HL-60 (cell line): Measurements from ENCODE around the gene DHRS12.

Experiments used
- DNase-seq, 2 experiments: peaks; one replicate each; pipeline ENCODE4 v3.0.0-alpha.2; 2010 to 2020; ENCODE audit warnings: low read depth in 1 of 2, low spot score in 1 of 2
- H3K27ac ChIP-seq: fragments of 250-450 bp; sonication (Bioruptor Pico); replicated peaks from 2 replicates; pipeline ENCODE4 v1.5.1; 2020; ENCODE audit warnings: mild to moderate bottlenecking, moderate library complexity
- H3K27me3 ChIP-seq: fragments of 250-450 bp; sonication (Bioruptor Pico); 2 replicates; pipeline ENCODE4 v1.5.1; 2021; ENCODE audit warnings: mild to moderate bottlenecking, moderate library complexity; ENCODE audit not compliant: insufficient read depth, poor library complexity, severe bottlenecking
- H3K4me3 ChIP-seq: replicated peaks from 2 replicates; pipeline ENCODE4 v1.5.1; 2011; ENCODE audit warnings: mild to moderate bottlenecking, control low read depth, low read length; ENCODE audit not compliant: insufficient read depth
- GABPA ChIP-seq: IDR thresholded peaks from 2 replicates; pipeline ENCODE4 v1.6.1; 2012; ENCODE audit warnings: low read depth
- POLR2AphosphoS5 ChIP-seq: IDR thresholded peaks from 2 replicates; pipeline ENCODE4 v1.6.1; 2012; ENCODE audit warnings: low read depth
- SPI1 ChIP-seq: IDR thresholded peaks from 2 replicates; pipeline ENCODE4 v1.6.1; 2012; ENCODE audit warnings: low read depth, mild to moderate bottlenecking, borderline replicate concordance
- TF ChIP-seq, protein P1 (sequence below): IDR thresholded peaks from 2 replicates; pipeline ENCODE4 v1.6.1; 2012; ENCODE audit warnings: low read depth; ENCODE audit not compliant: insufficient replicate concordance
- TF ChIP-seq, protein P2 (sequence below): IDR thresholded peaks from one replicate; pipeline ENCODE4 v1.5.1; 2011; ENCODE audit warnings: low read length, control low read depth, inconsistent platforms; ENCODE audit not compliant: insufficient read depth

Gene DHRS12

DNA sequence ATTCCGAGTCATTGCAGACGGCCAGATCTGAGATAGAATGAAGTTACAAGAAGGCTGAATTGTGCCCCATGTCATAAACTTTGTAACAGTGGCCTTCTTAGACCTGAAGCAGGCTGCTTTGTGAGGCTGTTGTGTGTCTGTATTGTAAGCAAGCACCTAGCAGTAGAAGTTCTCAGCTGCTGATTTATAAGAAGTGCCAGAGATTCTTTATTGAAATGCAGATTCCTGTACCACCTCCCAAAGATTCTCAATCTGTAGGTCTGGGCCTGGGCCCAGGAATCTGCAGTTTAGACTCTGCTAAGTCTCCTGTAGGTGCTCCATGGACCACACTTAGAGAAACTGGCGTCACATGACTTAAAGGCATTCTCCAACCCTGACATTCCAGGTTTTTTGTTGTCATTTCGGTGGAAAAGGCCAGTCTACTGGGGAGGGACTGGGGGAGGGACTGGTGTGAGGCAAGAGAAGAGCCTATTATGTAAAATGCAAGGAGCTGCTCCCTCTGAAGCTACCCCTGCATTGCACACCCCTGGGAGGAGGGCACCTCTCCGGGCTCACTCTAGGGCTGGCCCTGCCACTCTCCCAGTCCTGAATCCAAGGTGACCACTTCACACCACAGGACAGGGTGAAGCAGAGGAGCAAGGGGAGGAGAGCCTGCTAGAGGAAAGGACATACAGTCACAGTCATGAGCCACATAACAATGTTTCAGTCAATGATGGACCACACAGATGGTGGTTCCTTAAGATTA lies 41.8 kb upstream of the DHRS12 start:
- DNase-seq, result no peak
- H3K27ac ChIP-seq, result no peak overlapping the region
- no peak overlapping the region for H3K4me3 ChIP-seq
- H3K27me3 ChIP-seq, result no peaks in the 10 kb centered on the region
- TF ChIP-seq, protein P1, sequence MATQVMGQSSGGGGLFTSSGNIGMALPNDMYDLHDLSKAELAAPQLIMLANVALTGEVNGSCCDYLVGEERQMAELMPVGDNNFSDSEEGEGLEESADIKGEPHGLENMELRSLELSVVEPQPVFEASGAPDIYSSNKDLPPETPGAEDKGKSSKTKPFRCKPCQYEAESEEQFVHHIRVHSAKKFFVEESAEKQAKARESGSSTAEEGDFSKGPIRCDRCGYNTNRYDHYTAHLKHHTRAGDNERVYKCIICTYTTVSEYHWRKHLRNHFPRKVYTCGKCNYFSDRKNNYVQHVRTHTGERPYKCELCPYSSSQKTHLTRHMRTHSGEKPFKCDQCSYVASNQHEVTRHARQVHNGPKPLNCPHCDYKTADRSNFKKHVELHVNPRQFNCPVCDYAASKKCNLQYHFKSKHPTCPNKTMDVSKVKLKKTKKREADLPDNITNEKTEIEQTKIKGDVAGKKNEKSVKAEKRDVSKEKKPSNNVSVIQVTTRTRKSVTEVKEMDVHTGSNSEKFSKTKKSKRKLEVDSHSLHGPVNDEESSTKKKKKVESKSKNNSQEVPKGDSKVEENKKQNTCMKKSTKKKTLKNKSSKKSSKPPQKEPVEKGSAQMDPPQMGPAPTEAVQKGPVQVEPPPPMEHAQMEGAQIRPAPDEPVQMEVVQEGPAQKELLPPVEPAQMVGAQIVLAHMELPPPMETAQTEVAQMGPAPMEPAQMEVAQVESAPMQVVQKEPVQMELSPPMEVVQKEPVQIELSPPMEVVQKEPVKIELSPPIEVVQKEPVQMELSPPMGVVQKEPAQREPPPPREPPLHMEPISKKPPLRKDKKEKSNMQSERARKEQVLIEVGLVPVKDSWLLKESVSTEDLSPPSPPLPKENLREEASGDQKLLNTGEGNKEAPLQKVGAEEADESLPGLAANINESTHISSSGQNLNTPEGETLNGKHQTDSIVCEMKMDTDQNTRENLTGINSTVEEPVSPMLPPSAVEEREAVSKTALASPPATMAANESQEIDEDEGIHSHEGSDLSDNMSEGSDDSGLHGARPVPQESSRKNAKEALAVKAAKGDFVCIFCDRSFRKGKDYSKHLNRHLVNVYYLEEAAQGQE, result no peak
- TF ChIP-seq POLR2AphosphoS5, result no peak
- no peak for TF ChIP-seq GABPA
- TF ChIP-seq, protein P2, sequence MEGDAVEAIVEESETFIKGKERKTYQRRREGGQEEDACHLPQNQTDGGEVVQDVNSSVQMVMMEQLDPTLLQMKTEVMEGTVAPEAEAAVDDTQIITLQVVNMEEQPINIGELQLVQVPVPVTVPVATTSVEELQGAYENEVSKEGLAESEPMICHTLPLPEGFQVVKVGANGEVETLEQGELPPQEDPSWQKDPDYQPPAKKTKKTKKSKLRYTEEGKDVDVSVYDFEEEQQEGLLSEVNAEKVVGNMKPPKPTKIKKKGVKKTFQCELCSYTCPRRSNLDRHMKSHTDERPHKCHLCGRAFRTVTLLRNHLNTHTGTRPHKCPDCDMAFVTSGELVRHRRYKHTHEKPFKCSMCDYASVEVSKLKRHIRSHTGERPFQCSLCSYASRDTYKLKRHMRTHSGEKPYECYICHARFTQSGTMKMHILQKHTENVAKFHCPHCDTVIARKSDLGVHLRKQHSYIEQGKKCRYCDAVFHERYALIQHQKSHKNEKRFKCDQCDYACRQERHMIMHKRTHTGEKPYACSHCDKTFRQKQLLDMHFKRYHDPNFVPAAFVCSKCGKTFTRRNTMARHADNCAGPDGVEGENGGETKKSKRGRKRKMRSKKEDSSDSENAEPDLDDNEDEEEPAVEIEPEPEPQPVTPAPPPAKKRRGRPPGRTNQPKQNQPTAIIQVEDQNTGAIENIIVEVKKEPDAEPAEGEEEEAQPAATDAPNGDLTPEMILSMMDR, result no peak
- no peak for TF ChIP-seq SPI1

DNA sequence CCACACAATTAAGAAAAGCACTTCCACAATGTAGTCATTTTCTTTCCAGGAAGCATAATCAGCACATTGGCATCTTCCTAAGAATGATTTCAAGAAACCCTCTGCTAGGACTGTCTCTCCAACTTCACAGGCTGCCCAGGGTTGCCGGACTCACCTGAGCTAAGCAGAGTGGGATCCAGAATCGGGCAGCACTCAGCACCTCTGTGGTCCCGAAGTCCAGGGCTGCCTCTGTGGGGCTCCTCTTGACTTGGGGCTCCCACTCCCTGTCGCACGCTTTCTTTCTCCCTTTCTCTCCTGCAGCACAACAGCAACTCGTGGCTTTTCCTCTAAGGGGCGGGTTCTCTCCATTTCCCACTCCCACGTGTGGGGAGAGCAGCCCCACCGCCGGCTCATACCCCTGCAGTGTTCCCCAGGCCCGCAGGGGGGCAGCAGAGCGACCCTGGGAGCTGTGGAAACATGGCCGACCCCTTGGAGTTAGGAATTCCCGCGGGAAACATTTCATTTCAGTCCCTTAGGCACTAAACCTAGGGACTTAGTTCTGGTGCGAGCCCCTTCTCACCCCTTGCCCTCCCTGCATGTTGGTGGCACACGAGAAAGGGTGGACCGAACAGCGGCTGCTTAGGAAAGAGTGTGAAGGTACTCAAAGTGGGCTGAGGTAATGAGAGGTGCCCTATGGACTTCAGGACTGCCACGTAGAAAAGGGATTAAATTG lies 41.1 kb upstream of the DHRS12 start, which contains the start of gene TMEM272:
TMEM272 (minus strand) TSS at position 316 of the 712 bp plus-strand sequence. CDS start 6,647 bp downstream, outside the sequence.
- no peaks in the 10 kb centered on the region for H3K27me3 ChIP-seq
- H3K27ac ChIP-seq, result no peak within 1 kb of the TSS
- TF ChIP-seq POLR2AphosphoS5, result no peak
- TF ChIP-seq, protein P2, result peak; percentile 36
- no peak within 1 kb of the TSS for H3K4me3 ChIP-seq
- peak in 1 of 2 experiments; percentile 56 for DNase-seq

DNA sequence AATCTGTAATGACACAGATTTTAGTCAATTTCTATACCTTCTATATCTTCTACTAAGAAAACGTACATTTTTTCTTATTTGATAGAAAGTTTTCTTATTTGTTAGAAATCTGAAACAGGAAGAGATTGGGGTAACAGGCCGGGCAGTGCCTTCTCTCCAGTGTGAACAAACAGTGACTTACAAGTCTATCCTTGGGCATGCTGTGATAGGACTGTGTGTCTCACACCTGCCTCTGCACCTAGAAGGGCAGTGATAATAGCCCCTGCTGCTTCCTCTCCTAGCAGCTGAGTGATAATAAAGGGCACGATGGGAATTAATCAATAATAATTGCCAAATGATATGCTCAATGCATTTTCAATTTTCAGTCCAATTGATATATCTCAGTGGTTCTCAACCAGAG lies 39.6 kb upstream of the DHRS12 start:
- Histone ChIP-seq H3K27me3 (no peaks in the 10 kb centered on the region), H3K4me3 (no peak overlapping the region), H3K27ac (no peak overlapping the region)
- no peak for TF ChIP-seq POLR2AphosphoS5
- TF ChIP-seq GABPA, result no peak
- TF ChIP-seq, protein P2, result no peak
- no peak for TF ChIP-seq SPI1
- TF ChIP-seq, protein P1, result no peak
- DNase-seq, result no peak

DNA sequence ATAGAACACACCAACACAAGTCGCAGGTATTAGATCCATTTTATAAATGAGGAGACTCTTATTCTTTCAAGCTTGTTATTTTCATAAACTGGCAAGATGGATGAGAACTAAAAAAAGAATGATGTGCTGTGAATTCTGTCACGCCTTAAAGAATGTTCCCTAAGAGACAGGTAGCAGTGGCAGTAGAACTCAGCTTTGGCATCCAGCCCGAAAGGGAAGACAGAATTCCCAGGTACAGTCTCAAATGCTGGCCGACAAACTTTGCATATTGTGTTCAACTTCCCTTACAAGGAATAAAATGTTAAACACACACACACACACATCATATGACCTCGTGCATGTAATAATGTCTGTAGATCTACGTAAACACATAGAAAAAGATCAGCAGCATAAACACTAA lies 37.8 kb upstream of the DHRS12 start:
- TF ChIP-seq POLR2AphosphoS5, result no peak
- no peak for TF ChIP-seq GABPA
- no peak for TF ChIP-seq SPI1
- TF ChIP-seq, protein P2, result no peak
- TF ChIP-seq, protein P1, result no peak
- no peak for DNase-seq
- no peaks in the 10 kb centered on the region for H3K27me3 ChIP-seq
- no peak overlapping the region for H3K4me3 ChIP-seq
- H3K27ac ChIP-seq, result no peak overlapping the region
